Astrocyte (in vitro differentiated cells and primary cell): ENCODE results near the gene RESP18. TPM values are rescaled to one million over a fixed set of nuclear protein-coding genes. Genes with fewer than 3 reads are reported as not detected.

Experiments used
- DNase-seq: peaks from one replicate; pipeline ENCODE4 v3.0.0-alpha.2; 2010; ENCODE audit warnings: low read depth
- FAIRE-seq: peaks from 2 replicates; lab custom pipeline; 2011; peaks lifted over from hg19 to GRCh38; lab: Jason Lieb, UNC
- H2AFZ ChIP-seq: 2 replicates; pipeline ENCODE4 v1.6.0; 2012; ENCODE audit warnings: low read depth, low read length, inconsistent platforms
- H3K27ac ChIP-seq: 2 replicates; pipeline ENCODE4 v1.5.1; 2011; ENCODE audit warnings: low read depth, low read length, inconsistent platforms
- H3K27me3 ChIP-seq: 2 replicates; pipeline ENCODE4 v1.6.0; 2011; ENCODE audit warnings: low read length, inconsistent platforms; ENCODE audit not compliant: insufficient read depth
- H3K36me3 ChIP-seq: 2 replicates; pipeline ENCODE4 v1.5.1; 2011; ENCODE audit warnings: low read length, inconsistent platforms; ENCODE audit not compliant: insufficient read depth
- H3K4me1 ChIP-seq: 2 replicates; pipeline ENCODE4 v1.5.1; 2011; ENCODE audit warnings: low read length, inconsistent platforms; ENCODE audit not compliant: insufficient read depth
- H3K4me2 ChIP-seq: 2 replicates; pipeline ENCODE4 v1.6.0; 2012; ENCODE audit warnings: low read length, inconsistent platforms
- H3K4me3 ChIP-seq: 2 replicates; pipeline ENCODE4 v1.5.1; 2011; ENCODE audit warnings: low read depth, mild to moderate bottlenecking, low read length, inconsistent platforms; ENCODE audit not compliant: insufficient read depth
- H3K79me2 ChIP-seq: 2 replicates; pipeline ENCODE4 v1.6.0; 2012; ENCODE audit warnings: mild to moderate bottlenecking, low read length, inconsistent platforms; ENCODE audit not compliant: insufficient read depth
- H3K9ac ChIP-seq: 2 replicates; pipeline ENCODE4 v1.6.0; 2012; ENCODE audit warnings: mild to moderate bottlenecking, low read length, inconsistent platforms
- H3K9me3 ChIP-seq: 2 replicates; pipeline ENCODE4 v1.5.1; 2012; ENCODE audit warnings: low read depth, mild to moderate bottlenecking, low read length, inconsistent platforms; ENCODE audit not compliant: insufficient read depth
- H4K20me1 ChIP-seq: 2 replicates; pipeline ENCODE4 v1.6.0; 2012; ENCODE audit warnings: low read length, inconsistent platforms; ENCODE audit not compliant: insufficient read depth
- H3K27ac Mint-ChIP-seq: one replicate; pipeline ENCODE4 v1.8.0; 2021; ENCODE audit warnings: mild to moderate bottlenecking, mixed read lengths; ENCODE audit not compliant: unreplicated experiment
- H3K27me3 Mint-ChIP-seq: one replicate; pipeline ENCODE4 v1.8.0; 2021; ENCODE audit warnings: low read depth, mixed read lengths; ENCODE audit not compliant: unreplicated experiment
- H3K36me3 Mint-ChIP-seq: one replicate; pipeline ENCODE4 v1.8.0; 2021; ENCODE audit warnings: low read depth, mixed read lengths; ENCODE audit not compliant: unreplicated experiment
- H3K4me1 Mint-ChIP-seq: one replicate; pipeline ENCODE4 v1.8.0; 2021; ENCODE audit warnings: low read depth, mixed read lengths; ENCODE audit not compliant: unreplicated experiment
- H3K4me3 Mint-ChIP-seq: one replicate; pipeline ENCODE4 v1.8.0; 2021; ENCODE audit warnings: mild to moderate bottlenecking, moderate library complexity, mixed read lengths; ENCODE audit not compliant: unreplicated experiment
- H3K9me3 Mint-ChIP-seq: one replicate; pipeline ENCODE4 v1.8.0; 2021; ENCODE audit warnings: mild to moderate bottlenecking, mixed read lengths; ENCODE audit not compliant: unreplicated experiment
- CTCF ChIP-seq: IDR thresholded peaks from 2 replicates; pipeline ENCODE4 v1.5.1; 2011; ENCODE audit warnings: low read depth, mild to moderate bottlenecking, inconsistent platforms, low read length, moderate library complexity; ENCODE audit not compliant: insufficient read depth
- EZH2 ChIP-seq: IDR thresholded peaks from 2 replicates; pipeline ENCODE4 v1.6.1; 2012; ENCODE audit warnings: mild to moderate bottlenecking, low read length, inconsistent platforms; ENCODE audit not compliant: insufficient read depth
- total RNA-seq: library from RNA; stranded (reverse); gene quantifications from 2 replicates; pipeline ENCODE4 v1.2.1, GENCODE V29; 2021

Gene RESP18
- total RNA-seq, 1 donor from 2014 or later = not detected

GRCh38 chr2:219290381-219291171 is 42.0 kb downstream of the RESP18 start:
- Histone ChIP-seq H3K9me3 (no peaks in the 10 kb centered on the region), H2AFZ (no peak overlapping the region), H3K4me3 (no peak overlapping the region), H3K27me3 (no peaks in the 10 kb centered on the region), H3K9ac (no peak overlapping the region), H3K4me1 (peaks cover 28% of the 10 kb centered on the region), H3K79me2 (no peaks in the 10 kb centered on the region), H3K27ac (no peak overlapping the region), H3K4me2 (no peak overlapping the region), H4K20me1 (no peaks in the 10 kb centered on the region), H3K36me3 (peaks cover 2% of the 10 kb centered on the region)
- Mint-ChIP-seq H3K4me3 (no peak overlapping the region), H3K4me1 (peaks cover 11% of the 10 kb centered on the region), H3K9me3 (no peaks in the 10 kb centered on the region), H3K27ac (no peak overlapping the region), H3K36me3 (peaks cover 13% of the 10 kb centered on the region), H3K27me3 (peaks cover 2% of the 10 kb centered on the region)
- DNase-seq (no peak), FAIRE-seq (no peak)
- TF ChIP-seq EZH2 (no peak), CTCF (no peak)

- TF ChIP-seq EZH2 (no peak), CTCF (no peak)
- peak overlapping the region; percentile 64 for H3K4me2 ChIP-seq
- no peaks in the 10 kb centered on the region for H3K9me3 Mint-ChIP-seq
- H3K27me3 Mint-ChIP-seq = peaks cover 2% of the 10 kb centered on the region
- no peaks in the 10 kb centered on the region for H3K9me3 ChIP-seq
- peaks cover 25% of the 10 kb centered on the region for H3K4me1 ChIP-seq
- no peak overlapping the region for H3K4me3 ChIP-seq
- H3K27ac ChIP-seq = peak overlapping the region; percentile 17
- no peak overlapping the region for H3K4me3 Mint-ChIP-seq
- peak overlapping the region; percentile 29 for H2AFZ ChIP-seq
- H3K4me1 Mint-ChIP-seq = peaks cover 15% of the 10 kb centered on the region
- DNase-seq (peak; percentile 91), FAIRE-seq (no peak)
- H4K20me1 ChIP-seq = no peaks in the 10 kb centered on the region
- H3K27ac Mint-ChIP-seq = no peak overlapping the region
- H3K79me2 ChIP-seq = no peaks in the 10 kb centered on the region
- no peak overlapping the region for H3K9ac ChIP-seq
- no peaks in the 10 kb centered on the region for H3K27me3 ChIP-seq
- peaks cover 13% of the 10 kb centered on the region for H3K36me3 Mint-ChIP-seq
- H3K36me3 ChIP-seq = peaks cover 2% of the 10 kb centered on the region
Measured at GRCh38 chr2:219289537-219290361, 42.8 kb downstream of the RESP18 start.
